ENCODE results near the gene TTLL5.

TTLL5 gene

DNA sequence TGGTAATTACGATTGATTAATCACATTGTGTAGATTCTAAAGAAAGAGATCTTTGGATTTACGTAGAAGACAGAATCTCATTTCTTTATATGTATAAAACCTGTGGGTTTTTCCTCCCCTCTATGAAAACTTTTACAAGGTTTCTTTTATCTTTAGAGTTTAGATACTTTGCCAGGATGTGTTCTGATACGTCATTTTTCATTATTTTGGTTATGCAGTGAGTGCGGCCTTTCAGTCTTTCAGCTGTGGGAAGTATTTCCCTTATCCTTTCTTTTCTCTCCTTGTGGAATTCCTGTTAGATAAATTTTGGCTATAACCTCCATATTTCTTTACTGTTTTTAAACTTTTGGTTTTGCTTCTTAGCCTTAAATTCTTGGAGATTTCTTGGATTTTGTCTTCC lies 92.7 kb downstream of the TTLL5 start:
- TF ChIP-seq, protein P1, sequence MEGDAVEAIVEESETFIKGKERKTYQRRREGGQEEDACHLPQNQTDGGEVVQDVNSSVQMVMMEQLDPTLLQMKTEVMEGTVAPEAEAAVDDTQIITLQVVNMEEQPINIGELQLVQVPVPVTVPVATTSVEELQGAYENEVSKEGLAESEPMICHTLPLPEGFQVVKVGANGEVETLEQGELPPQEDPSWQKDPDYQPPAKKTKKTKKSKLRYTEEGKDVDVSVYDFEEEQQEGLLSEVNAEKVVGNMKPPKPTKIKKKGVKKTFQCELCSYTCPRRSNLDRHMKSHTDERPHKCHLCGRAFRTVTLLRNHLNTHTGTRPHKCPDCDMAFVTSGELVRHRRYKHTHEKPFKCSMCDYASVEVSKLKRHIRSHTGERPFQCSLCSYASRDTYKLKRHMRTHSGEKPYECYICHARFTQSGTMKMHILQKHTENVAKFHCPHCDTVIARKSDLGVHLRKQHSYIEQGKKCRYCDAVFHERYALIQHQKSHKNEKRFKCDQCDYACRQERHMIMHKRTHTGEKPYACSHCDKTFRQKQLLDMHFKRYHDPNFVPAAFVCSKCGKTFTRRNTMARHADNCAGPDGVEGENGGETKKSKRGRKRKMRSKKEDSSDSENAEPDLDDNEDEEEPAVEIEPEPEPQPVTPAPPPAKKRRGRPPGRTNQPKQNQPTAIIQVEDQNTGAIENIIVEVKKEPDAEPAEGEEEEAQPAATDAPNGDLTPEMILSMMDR (conservative IDR thresholded peaks at IDR 0.05): no peak
- no peak overlapping the region for H3K27ac ChIP-seq

DNA sequence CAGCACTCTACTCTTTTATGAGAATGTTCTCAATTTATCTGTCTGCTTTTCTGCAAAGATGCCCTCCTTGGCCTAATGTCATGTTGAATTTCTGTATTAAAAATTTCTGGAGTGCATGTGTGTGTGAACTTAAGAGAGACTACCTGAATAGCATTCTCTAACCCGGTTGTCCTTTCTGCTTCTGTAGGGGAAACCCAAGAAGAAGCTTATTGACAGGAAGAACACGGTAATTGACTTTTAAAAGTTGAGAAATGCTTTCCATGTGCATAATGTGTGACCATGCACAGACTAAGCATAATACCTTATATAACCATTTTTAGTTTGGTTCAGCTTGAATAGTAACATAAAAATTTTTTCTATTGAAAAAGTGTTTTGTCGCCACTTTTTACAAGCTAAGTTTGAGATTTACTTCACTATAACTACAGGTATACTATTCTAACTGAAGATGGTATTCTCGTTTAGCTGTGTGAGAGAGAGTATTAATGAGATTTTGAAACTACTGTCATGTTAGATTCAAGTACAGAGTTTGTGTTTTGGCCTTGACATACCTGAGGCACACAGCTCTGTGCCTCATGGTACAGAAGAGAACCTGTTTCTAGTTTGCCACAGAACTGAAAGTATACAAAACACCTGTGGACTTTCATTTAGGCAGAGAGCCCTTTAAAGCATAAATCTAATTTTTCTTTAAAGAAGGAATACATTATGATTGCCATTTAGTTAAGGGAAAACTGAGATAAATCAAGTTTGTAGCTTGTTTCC lies 96.8 kb downstream of the TTLL5 start:
- TF ChIP-seq, protein P1 (conservative IDR thresholded peaks at IDR 0.05): no peak
- no peak overlapping the region for H3K27ac ChIP-seq

DNA sequence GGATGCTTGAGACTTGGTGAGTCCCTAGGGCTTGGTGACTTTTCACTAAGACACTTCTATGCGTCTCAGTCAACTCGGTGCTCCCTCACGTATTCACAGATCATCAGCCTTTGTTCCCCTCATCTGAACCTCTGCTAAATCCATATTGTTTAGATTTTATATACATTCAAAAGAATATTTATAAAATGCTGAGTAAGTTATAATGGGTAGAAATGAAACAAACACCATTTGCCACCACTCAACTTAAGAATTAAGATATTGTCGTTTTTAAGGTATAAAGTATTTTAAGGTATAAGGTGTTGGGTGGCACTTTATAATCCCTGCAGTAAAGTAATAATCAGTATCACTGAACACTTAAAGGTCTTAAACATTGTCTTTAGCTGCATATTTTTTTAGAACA lies 103.0 kb downstream of the TTLL5 start:
- TF ChIP-seq, protein P1 (conservative IDR thresholded peaks at IDR 0.05): no peak
- H3K27ac ChIP-seq: no peak overlapping the region

DNA sequence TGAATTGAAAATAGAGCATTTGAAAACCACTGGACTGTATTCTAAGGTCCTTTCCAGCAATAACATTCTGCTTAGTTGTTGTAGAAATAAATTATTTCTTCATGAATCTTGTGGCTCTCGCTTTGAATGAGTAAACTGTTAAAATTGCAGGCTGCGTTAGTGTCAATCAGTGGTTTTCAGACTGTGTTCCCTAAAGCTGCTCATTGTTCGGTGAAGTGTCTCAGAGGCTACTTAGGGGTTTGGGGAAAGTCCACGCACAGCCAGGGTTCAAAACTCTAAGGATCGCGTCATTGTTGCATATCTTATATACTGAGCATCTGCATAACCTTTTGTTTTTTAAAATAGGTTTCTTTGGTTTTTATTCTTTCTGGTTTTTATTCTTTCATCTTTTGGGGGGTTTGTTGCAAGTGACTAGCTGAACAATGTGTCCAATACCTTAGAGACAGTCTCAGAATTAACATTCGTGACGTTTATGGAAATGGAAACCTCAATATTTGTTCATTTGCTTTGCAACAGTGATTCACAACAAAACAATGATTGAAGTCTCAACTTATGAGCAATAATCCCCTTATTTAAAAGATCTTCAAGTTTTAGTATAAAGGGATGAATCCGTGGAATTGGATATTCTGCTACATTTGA lies 108.1 kb downstream of the TTLL5 start:
- TF ChIP-seq, protein P1 (conservative IDR thresholded peaks at IDR 0.05): no peak
- H3K27ac ChIP-seq: no peak overlapping the region

DNA sequence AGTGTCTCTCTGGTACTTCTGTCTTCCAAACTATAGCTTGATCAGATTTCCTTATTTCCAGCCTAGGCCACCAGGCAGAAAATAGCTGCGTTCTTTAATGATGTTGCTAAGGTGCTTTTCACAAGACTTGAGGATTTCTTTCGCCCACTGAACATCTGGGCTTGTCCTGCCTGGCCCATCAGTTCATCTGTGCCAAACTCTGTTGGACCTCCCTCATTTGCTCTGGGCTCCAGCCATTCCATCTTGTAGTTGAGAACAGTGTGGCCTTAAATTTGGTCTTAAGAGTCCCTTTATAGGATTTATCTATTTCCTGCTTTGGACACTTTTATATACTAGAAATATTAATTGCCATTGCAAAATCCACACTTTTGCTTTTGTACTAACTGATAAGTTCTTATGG lies 109.6 kb downstream of the TTLL5 start:
- TF ChIP-seq, protein P1 (conservative IDR thresholded peaks at IDR 0.05): no peak
- H3K27ac ChIP-seq: no peak overlapping the region

DNA sequence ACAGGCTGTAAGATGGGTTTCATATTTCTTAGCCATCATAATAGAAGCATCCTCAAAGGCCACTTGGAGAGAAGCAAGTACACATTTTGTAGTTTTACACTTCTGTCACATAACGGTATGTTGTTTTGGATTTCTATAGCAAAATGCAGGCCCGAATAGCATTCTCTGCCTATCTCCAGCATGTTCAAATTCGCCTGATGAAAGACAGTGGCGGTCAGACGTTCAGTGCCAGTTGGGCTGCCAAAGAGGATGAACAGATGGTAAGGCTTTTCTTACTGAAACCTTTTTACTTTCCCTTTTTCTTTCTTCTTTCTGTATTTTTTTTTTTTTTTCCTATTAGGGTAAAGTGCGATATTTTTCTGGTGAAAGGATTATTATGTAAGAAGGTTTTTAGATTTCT lies 110.5 kb downstream of the TTLL5 start:
- TF ChIP-seq, protein P1 (conservative IDR thresholded peaks at IDR 0.05): no peak

DNA sequence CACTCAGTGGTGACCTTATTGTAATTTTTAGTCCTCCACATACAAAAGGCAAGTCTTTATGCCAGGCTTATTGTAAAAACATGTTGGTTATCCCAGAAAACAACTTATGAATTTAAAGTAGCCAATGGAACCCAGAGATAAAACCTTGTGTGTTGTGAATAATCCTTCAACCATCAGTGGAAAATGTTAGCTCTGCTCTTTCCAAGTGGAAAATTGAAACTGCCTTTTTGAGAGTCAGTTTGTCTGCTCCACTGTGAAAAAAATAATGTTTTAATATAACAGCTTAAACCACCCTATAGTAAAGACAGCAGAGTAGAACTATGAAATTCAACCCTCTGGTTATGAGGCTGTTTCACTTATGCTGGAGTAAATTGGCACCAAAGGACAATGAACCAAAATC lies 112.0 kb downstream of the TTLL5 start:
- TF ChIP-seq, protein P1 (conservative IDR thresholded peaks at IDR 0.05): no peak

More for the DNA sequence above, 110.5 kb downstream of the TTLL5 start:
- no peak overlapping the region for H3K27ac ChIP-seq

More for the DNA sequence above, 112.0 kb downstream of the TTLL5 start:
- no peak overlapping the region for H3K27ac ChIP-seq

Measured in VCaP (cell line).